HepG2 (cell line): ENCODE results near the gene TEAD1. TPM values are rescaled to one million over a fixed set of nuclear protein-coding genes. Genes with fewer than 3 reads are reported as not detected.

Experiments
- ATAC-seq: fragments of 200-7000 bp; cut with Tn5 transposase; 3 replicates; pipeline ENCODE4 v1.9.1; 2020; ENCODE audit warnings: mild to moderate bottlenecking, moderate library complexity
- BruUV-seq: library from RNA; stranded (reverse); fragments of 400-500 nt; replicated peaks from 2 replicates; lab custom pipeline; 2021; lab: Mats Ljungman, UMichigan
- CTCF ChIA-PET: fragments of 300-600 bp; formaldehyde crosslinking; extraction: SDS; loops from one replicate; lab custom pipeline; 2021; ENCODE audit warnings: low total read pairs, inconsistent platforms, low intra/inter-chr PET ratio; lab: Yijun Ruan, JAX
- POLR2A ChIA-PET: fragments of 350-600 bp; sonication (Branson Sonifier 250); formaldehyde crosslinking; loops from one replicate; lab custom pipeline; 2020; ENCODE audit warnings: antibody characterized with exemption, inconsistent platforms; lab: Yijun Ruan, JAX
- DNase-seq: peaks from one replicate; pipeline ENCODE4 v3.0.0-alpha.2; 2015; ENCODE audit warnings: low spot score
- FAIRE-seq: peaks from 3 replicates; lab custom pipeline; 2011; peaks lifted over from hg19 to GRCh38; lab: Jason Lieb, UNC
- H2AFZ ChIP-seq: one replicate; pipeline ENCODE4 v1.6.1; 2011; ENCODE audit warnings: low read length, inconsistent platforms
- H3K27ac ChIP-seq: fragments of 300-600 bp; 3 replicates; pipeline ENCODE4 v1.8.0; 2011; ENCODE audit warnings: mixed run types, mild to moderate bottlenecking, mixed read lengths, low read length, inconsistent platforms; ENCODE audit not compliant: insufficient read depth; ENCODE audit errors: extremely low read length
- H3K27me3 ChIP-seq, 2 experiments: fragments of 200-600 bp in 1 of 2; 2 replicates in 1 of 2; 3 replicates in 1 of 2; pipeline versions ENCODE4 v1.6.0 to v1.8.0; 2011; ENCODE audit warnings: low read length in 2 of 2, mild to moderate bottlenecking in 2 of 2, moderate library complexity in 2 of 2, inconsistent platforms in 1 of 2; ENCODE audit not compliant: insufficient read depth in 2 of 2, control insufficient read depth in 1 of 2
- H3K36me3 ChIP-seq, 2 experiments: fragments of 200-600 bp in 1 of 2; replicated peaks in 1 of 2; 2 replicates in 1 of 2; 3 replicates in 1 of 2; pipeline versions ENCODE4 v1.5.1 to v1.8.0; 2011; ENCODE audit warnings: low read length in 2 of 2, inconsistent platforms in 1 of 2; ENCODE audit not compliant: insufficient read depth in 2 of 2, control insufficient read depth in 1 of 2
- H3K4me1 ChIP-seq: 2 replicates; pipeline ENCODE4 v1.5.1; 2012; ENCODE audit warnings: low read length, inconsistent platforms; ENCODE audit not compliant: insufficient read depth
- H3K4me2 ChIP-seq: 2 replicates; pipeline ENCODE4 v1.6.0; 2011; ENCODE audit warnings: low read depth, low read length, inconsistent platforms
- H3K4me3 ChIP-seq, 3 experiments: fragments of 200-600 bp in 1 of 3; sonication (generic), shearing (Covaris generic) in 1 of 3; replicated peaks in 1 of 3; 2 replicates each; pipeline ENCODE4 v1.5.1; 2011 to 2016; ENCODE audit warnings: low read length in 3 of 3, inconsistent platforms in 2 of 3, low read depth in 2 of 3, mild to moderate bottlenecking in 2 of 3, control low read depth in 1 of 3, mixed read lengths in 1 of 3; ENCODE audit not compliant: insufficient read depth in 1 of 3
- H3K79me2 ChIP-seq: one replicate; pipeline ENCODE4 v1.6.1; 2011; ENCODE audit warnings: low read length, inconsistent platforms; ENCODE audit not compliant: insufficient read depth
- H3K9ac ChIP-seq: 2 replicates; pipeline ENCODE4 v1.6.0; 2011; ENCODE audit warnings: mild to moderate bottlenecking, low read depth, low read length, inconsistent platforms; ENCODE audit not compliant: insufficient read depth
- H3K9me3 ChIP-seq: 2 replicates; pipeline ENCODE4 v1.5.1; 2012; ENCODE audit warnings: mild to moderate bottlenecking, low read length
- H4K20me1 ChIP-seq: 2 replicates; pipeline ENCODE4 v1.6.0; 2011; ENCODE audit warnings: inconsistent platforms, mild to moderate bottlenecking, low read length, moderate library complexity; ENCODE audit not compliant: insufficient read depth
- HNF4A ChIP-seq: sonication (generic); formaldehyde crosslinking; IDR thresholded peaks from 2 replicates; pipeline ENCODE4 v1.4.0; 2020; ENCODE audit warnings: missing genetic modification reagents
- KIAA2018 ChIP-seq: sonication (generic); formaldehyde crosslinking; IDR thresholded peaks from 2 replicates; pipeline ENCODE4 v1.5.0; 2020; ENCODE audit warnings: mild to moderate bottlenecking, missing genetic modification reagents, borderline replicate concordance
- TEAD3 ChIP-seq: optimal IDR thresholded peaks from 2 replicates; pipeline ENCODE3; 2016; ENCODE audit warnings: borderline replicate concordance
- ZNF652 ChIP-seq: IDR thresholded peaks from 2 replicates; pipeline ENCODE4 v1.6.1; 2016; ENCODE audit warnings: low read depth, borderline replicate concordance
- WGBS: methylation state at CpG from one replicate; pipeline ENCODE4 v1.1.6; 2017; ENCODE audit warnings: low lambda C conversion rate; 5-methylcytosine and 5-hydroxymethylcytosine counted together
- in situ Hi-C: cut with HindIII; loops from 2 replicates; pipeline ENCODE4 v1.10.0; 2017; ENCODE audit warnings: low pct_unique_long_range_greater_than_20kb; ENCODE audit not compliant: extremely low pct_ligation_motif_present
- intact Hi-C: fragments of 100-400 bp; cut with micrococcal nuclease; formaldehyde crosslinking; loops from one replicate; pipeline ENCODE4 v1.10.0; 2022; ENCODE audit not compliant: unreplicated experiment
- polyA plus RNA-seq, 8 experiments: library from polyadenylated mRNA; depleted of rRNA in 3 of 8; stranded (reverse) in 7 of 8; unstranded in 1 of 8; fragments of >200 nt; fragmentation: Illumina TruSeq in 4 of 8; extraction: Trizol in 4 of 8; gene quantifications; 2 replicates each; pipeline versions ENCODE4 v1.2.1 to v1.2.3, GENCODE V29; 2011 to 2016; ENCODE audit warnings: low read depth in 4 of 8, missing spikeins in 1 of 8, mixed read lengths in 1 of 8; ENCODE audit not compliant: insufficient read depth in 1 of 8
- total RNA-seq, 5 experiments: library from RNA; depleted of rRNA; stranded (reverse); fragments of >200 nt; fragmentation: Illumina TruSeq; extraction: Trizol; gene quantifications; 2 replicates each; pipeline ENCODE4 v1.2.3, GENCODE V29; 2016; ENCODE audit warnings: low read depth in 1 of 5

The TEAD1 gene
- total and polyA plus RNA-seq, 2 of the 13 experiments (the other 11 are each of a cell fraction or from before 2014, with no cell fraction given), result 20.1 to 30.5 TPM

GRCh38 chr11:12642806-12643428 lies 31.3 kb upstream of the TEAD1 start:
- Histone ChIP-seq H3K9me3 (no peaks in the 10 kb centered on the region), H3K36me3 (no peaks in the 10 kb centered on the region), H3K4me3 (peak overlapping the region; percentile 5 to 48 (median 14); a peak in 3 of 6 replicates), H3K27ac (peak overlapping the region; percentile 17), H4K20me1 (no peaks in the 10 kb centered on the region), H3K9ac (peak overlapping the region; percentile 48; the same call in 1 of the 2 replicates), H3K79me2 (no peaks in the 10 kb centered on the region), H3K4me1 (peaks cover 25% of the 10 kb centered on the region), H2AFZ (peak overlapping the region; percentile 82), H3K27me3 (no peaks in the 10 kb centered on the region), H3K4me2 (peak overlapping the region; percentile 83)
- intact Hi-C loops, result loop anchor here (2.0 kb wide), 1 partner anchor 246 kb away; no protein-coding TSS in a partner anchor
- in situ Hi-C loops, result no loop called here
- no TSS peak for BruUV-seq
- ChIA-PET POLR2A (interaction anchor here (1.0 to 1.4 kb wide), 3 partner anchors 44 to 186 kb away, joined by 3 to 5 read pairs (median 4); no protein-coding TSS in a partner anchor), CTCF (interaction anchor here (1.0 kb wide), 1 partner anchor 43 kb away, joined by 3 read pairs; no protein-coding TSS in a partner anchor)
- 35% methylated on average over 5 of the region's 6 CpGs for WGBS
- ATAC-seq (peak; percentile 56), DNase-seq (no peak), FAIRE-seq (peak; percentile 15)
- TF ChIP-seq ZNF652 (no peak), HNF4A (CRISPR knock-in tag) (peak; percentile 27; the same call in 1 of the 2 replicates), KIAA2018 (CRISPR knock-in tag) (no peak), TEAD3 (CRISPR knock-in tag) (peak; percentile 12)
